ENCODE measurements around the gene MRPL12. TPM values are rescaled to one million over a fixed set of nuclear protein-coding genes. Genes with fewer than 3 reads are reported as not detected.

Gene MRPL12
- total RNA-seq, 1 donor from 2014 or later: 24.5 TPM

DNA sequence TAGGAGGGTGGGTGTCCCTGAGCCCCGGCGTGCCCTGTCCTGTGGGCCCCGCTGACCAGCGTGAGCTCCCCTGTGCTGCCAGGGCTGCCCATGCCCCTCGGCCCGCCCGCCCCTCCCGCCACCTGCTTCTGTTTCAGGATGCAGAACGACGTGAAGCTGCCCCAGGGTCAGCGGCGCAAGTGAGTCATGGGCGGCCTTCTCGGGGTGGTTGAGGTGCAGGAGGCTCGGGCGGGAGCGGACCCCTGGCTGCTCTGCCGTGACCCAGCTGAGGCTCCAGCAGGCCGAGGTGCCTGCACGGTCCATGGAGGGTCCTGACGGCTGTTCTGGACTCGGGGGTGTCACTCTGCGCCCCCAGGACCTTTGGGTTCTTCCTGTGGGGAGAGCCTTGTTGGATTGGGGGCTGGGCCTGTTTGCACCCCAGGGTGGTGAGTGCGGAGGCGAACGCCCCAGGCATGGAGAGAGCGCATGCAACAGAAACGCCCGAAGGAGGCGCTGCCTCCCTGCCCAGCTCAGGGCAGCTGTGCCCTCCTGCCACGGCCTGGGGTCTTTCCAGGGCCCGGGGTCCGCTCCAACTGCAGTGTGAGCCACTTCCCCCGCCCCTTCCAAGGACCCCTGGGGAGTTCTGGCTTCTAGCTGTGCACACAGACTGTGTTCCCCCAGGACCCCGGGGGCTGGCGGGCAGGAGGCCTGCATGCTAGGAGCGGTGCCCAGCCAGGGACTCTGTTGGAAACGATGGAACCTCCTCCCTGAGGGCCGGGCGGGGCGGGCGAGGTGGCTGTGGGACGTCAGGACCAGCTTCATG lies 12.9 kb downstream of the MRPL12 start:
- no peak for DNase-seq (ENCODE audit: low read depth, low spot score)

GRCh38 chr17:81716674-81716996 lies 13.5 kb downstream of the MRPL12 start:
- no peak for DNase-seq (ENCODE audit: low read depth, low spot score)

DNA sequence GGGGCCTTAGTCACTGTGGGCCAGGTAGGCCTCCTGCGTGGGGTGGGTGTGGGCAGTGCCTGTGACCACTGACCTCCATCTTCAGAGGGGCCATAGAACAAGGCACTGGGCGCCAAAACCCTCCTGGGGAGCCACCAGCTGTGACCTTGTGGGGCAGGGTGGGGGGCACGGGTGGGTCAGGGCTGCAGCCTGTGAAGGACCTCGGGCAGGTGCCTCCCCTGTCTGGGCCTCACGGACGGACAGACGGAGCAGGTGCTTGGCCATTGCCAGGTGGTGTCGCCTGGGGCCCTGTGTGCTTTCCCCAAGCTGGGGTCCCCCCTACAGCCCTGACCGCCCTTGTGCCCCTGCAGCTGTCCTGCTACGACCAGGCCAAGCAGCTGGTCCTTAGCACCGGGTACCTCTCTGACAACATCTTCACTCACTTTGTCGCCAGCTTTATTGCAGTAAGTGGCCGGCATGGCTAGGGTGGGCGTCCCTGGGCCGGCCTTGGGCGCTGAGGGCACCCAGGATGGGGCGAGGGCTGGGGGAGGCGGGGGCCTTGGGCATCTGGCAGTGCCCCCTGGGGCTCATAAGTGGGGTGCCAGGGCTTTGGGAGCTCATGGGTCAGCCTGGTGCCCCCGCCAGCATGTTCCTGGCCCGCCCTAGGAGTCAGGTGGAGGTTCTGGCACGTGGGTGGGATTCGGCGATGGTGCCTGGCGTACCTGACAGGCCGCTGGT lies 14.0 kb downstream of the MRPL12 start:
- DNase-seq (ENCODE audit: low read depth, low spot score): no peak

- no peak for DNase-seq (ENCODE audit: low read depth, low spot score)
Measured at GRCh38 chr17:81717766-81718089, 14.6 kb downstream of the MRPL12 start.

- no peak for DNase-seq (ENCODE audit: low read depth, low spot score)
Measured at GRCh38 chr17:81719410-81720266, 16.5 kb downstream of the MRPL12 start.

- no peak for DNase-seq (ENCODE audit: low read depth, low spot score)
Measured at GRCh38 chr17:81720267-81721071, 17.3 kb downstream of the MRPL12 start.

DNA sequence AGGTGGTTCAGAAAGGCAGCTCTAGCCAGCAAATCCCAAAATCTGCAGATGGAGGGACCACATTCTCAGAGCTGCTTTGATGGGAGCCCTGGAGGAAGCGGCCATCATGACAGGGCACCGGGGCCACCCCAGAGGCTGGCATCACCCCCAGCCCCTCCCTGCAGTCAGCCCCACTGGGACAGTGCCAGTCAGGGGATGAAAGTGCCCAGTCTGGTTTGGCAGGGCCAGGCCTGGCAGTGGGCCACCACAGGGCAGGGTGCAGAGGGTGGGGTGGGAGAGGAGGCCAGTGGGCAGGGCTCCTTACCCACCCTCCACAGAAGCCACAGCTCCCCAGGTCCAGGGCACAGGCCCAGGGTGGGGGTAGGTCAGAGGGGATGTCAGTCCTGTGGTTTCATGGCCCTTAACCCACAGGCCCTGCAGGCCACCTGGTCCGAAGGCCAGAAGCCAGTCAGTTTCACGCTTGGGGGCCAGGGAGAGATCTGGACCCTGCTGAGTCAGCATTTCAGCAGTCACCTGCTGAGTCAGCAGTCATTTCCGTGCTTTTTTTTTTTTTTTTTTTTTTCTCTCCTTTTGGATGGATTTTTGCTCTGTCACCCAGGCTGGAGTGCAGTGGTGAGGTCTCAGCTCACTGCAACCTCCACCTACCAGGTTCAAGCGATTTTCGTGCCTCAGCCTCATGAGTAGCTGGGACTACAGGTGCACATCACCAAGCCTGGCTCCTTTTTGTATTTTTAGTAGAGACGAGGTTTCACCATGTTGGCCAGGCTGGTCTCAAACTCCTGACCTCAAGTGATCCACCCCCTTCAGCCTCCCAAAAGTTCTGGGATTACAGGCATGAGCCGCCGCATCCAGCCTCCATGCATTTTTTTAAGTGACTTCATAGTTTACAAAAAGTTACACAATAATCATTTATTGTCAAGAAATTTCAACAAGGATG lies 19.3 kb downstream of the MRPL12 start:
- DNase-seq (ENCODE audit: low read depth, low spot score): no peak

DNA sequence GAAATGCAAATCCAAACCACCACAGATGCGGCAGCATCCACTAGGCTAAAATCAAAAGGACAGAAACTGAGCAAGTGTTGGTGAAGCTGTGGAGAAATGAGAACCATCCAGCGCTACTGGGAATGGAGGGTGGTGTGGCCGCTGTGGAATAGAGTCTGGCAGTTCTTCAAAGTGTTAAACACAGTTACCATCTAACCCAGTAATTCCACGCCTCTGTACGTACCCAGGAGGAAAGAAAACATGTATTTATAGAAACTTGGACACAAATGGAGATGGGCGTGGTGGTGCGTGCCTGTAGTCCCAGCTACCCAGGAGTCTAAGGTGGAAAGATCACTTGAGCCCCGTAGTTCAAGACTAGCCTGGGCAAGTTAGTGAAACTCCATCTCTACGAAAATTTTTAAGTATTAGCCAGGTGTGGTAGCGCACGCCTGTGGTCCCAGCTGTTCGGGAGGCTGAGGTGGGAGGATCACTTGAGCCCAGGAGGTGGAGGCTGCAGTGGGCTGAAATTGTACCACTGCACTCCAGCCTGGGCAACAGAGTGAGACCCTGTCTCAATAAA lies 20.6 kb downstream of the MRPL12 start:
- no peak for DNase-seq (ENCODE audit: low read depth, low spot score)

DNA sequence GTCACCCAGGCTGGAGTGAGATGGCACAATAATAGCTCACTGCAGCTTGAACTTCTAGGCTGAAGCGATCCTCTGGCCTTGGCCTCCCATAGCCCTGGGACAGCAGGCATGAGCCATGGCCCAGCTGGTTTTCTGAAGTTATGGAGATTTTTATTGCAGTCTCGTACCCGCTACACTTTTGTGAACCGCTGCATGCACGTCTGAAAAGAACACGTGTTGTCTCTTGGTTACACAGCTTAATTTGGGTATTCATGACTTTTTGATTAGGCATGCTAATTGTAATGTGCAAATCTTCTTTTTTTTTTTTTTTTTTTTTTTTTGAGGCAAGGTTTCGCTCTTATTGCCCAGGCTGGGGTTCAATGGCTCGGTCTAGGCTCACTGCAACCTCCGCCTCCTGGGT lies 22.3 kb downstream of the MRPL12 start:
- no peak for DNase-seq (ENCODE audit: low read depth, low spot score)

DNA sequence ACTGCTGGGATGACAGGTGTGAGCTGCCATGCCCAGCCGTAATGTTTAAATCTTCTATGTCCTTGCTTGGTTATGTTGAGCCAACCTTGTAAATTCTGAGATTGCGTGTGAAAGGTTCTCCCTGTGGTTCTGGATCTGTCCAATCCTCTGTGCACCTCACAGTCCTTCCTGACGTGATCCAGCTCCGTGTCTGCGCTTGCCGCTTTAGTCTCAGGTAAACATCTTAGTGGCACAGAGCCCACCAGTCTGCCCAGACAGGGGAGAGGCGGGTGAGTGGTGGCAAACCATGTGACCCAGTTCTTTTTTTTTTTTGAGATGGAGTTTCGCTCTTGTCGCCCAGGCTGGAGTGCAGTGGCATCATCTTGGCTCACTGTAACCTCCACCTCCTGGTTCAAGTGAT lies 22.8 kb downstream of the MRPL12 start:
- DNase-seq (ENCODE audit: low read depth, low spot score): no peak

GRCh38 chr17:81727324-81728031 lies 24.3 kb downstream of the MRPL12 start:
- DNase-seq (ENCODE audit: low read depth, low spot score): no peak

DNA sequence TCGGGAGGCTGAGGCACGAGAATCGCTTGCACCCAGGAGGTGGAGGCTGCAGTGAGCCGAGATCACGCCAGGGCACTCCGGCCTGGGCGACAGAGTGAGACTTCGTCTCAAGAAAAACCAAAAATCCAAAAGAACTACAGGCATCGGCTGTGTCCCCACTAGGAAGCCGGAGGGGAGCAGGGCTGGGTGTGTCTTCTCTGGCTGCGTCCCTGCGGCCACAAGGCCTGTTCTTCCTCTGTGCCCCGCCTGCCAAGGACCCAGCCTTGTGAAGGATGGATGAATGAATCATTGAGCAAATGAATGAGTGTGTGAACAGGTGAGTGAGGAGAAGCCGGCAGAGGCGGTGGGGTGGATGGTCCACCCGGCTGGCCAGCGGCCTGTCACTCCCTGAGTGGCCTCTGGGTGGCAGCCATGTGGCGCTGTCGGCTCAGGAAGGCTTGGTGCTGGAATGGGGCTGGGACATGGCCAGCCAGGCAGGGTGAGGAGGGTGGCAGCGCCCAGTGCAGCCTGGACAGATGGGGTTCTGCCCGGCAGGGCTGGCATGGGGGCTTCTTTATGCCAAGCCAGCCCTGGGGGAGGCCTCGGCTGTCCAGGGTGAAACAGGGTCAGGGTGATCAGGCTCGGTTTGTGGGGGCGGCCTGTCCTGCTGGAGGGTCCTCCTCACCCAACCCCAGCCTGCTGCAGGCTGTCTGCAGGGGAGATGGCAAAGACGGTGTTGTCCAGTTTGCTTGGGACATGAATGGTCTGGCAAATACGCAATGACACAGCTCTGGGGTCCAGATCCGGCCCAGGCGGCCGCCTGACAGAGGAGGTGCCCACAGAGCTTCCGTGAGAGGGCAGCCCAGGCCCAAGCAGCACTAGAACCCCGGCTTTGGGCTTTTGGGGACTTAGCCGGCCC lies 30.6 kb downstream of the MRPL12 start:
- no peak for DNase-seq (ENCODE audit: low read depth, low spot score)

- DNase-seq (ENCODE audit: low read depth, low spot score): no peak
Measured at GRCh38 chr17:81734405-81735263, 31.5 kb downstream of the MRPL12 start.

DNA sequence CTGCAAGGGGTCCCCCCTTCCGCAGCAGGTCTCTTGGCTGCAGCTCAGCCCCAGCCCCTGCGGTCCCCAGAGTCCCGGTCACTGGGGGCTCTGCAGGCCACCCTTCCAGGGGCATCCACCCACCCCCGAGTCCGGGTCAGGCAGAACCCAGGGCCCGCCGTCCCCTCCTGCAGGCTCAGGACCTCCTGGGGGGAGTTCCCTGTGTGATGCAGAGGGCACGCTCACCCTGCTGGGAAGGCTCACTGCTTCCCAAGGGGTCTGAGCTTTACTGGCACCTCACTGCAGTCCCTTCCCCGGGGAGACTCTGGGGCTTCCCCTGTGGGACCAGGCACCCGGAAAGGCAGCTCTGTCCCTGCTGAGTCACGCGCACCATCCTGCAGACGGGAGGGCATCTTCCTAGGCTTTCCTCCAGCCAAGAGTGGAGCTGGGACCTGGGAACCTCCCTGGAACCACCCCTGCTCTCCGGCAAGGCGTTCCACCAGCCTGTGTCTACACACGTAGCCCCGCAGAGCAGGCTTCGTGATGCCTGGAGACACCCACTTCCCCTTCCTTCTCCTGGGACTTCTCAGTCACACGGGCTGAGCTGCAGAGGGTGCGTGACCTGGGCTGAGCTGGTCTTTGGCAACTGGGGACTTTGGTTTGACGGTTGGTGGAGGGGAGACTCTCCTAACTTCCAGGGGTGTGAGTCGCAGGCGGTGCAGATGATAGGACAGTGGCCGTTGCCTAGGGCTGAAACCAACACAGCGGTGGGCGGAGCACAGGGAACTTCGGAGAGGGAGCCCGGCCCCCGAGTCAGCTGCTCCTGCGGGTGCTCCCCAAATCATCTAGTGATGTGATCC lies 32.3 kb downstream of the MRPL12 start:
- no peak for DNase-seq (ENCODE audit: low read depth, low spot score)

- no peak for DNase-seq (ENCODE audit: low read depth, low spot score)
Measured at GRCh38 chr17:81737947-81738800, 35.0 kb downstream of the MRPL12 start.
